Measurements from ENCODE around the gene TRIM14.

DNA sequence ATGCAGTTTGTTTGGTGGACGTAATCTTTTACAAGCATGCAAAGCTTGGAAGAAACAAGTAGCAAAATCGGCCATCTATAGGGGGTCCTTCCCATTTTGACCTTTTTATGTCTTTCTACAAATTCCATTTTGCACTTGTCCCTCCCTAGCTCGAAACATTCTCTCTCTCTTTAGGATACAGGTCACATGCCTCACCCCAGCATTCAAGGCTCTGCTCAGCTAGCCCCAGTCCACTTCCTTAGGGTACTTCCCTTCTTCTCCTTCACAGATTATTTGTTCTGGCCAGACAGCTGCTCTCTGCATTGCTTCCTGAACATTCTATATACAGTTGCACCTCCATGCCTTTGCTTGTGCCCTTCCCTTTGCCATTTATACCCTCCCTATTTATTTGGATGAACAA lies 31.7 kb upstream of the TRIM14 start:
- TF ChIP-seq ZNF18 (tag by site-specific recombination; IDR thresholded peaks at IDR 0.05) = no peak
- TF ChIP-seq SETDB1 (IDR thresholded peaks at IDR 0.05; ENCODE audit: insufficient read length, low read length) = no peak
- TF ChIP-seq YY1 (tag by site-specific recombination; IDR thresholded peaks at IDR 0.05) = no peak
- TF ChIP-seq, protein P1, sequence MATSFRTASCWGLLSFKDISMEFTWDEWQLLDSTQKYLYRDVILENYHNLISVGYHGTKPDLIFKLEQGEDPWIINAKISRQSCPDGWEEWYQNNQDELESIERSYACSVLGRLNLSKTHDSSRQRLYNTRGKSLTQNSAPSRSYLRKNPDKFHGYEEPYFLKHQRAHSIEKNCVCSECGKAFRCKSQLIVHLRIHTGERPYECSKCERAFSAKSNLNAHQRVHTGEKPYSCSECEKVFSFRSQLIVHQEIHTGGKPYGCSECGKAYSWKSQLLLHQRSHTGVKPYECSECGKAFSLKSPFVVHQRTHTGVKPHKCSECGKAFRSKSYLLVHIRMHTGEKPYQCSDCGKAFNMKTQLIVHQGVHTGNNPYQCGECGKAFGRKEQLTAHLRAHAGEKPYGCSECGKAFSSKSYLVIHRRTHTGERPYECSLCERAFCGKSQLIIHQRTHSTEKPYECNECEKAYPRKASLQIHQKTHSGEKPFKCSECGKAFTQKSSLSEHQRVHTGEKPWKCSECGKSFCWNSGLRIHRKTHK (tag by site-specific recombination; IDR thresholded peaks at IDR 0.05) = no peak
- no peak for TF ChIP-seq ZNF302 (tag by site-specific recombination; IDR thresholded peaks at IDR 0.05; ENCODE audit: low read depth)
- TF ChIP-seq ZNF488 (tag by site-specific recombination; IDR thresholded peaks at IDR 0.05) = no peak
- no peak for TF ChIP-seq CTCF (tag by site-specific recombination; IDR thresholded peaks at IDR 0.05)
